Measurements from ENCODE around the gene ABHD12B. TPM values are rescaled to one million over a fixed set of nuclear protein-coding genes. Genes with fewer than 3 reads are reported as not detected.

ABHD12B gene
- total RNA-seq, 2 donors from 2014 or later = 0.80 to 55.0 TPM

DNA sequence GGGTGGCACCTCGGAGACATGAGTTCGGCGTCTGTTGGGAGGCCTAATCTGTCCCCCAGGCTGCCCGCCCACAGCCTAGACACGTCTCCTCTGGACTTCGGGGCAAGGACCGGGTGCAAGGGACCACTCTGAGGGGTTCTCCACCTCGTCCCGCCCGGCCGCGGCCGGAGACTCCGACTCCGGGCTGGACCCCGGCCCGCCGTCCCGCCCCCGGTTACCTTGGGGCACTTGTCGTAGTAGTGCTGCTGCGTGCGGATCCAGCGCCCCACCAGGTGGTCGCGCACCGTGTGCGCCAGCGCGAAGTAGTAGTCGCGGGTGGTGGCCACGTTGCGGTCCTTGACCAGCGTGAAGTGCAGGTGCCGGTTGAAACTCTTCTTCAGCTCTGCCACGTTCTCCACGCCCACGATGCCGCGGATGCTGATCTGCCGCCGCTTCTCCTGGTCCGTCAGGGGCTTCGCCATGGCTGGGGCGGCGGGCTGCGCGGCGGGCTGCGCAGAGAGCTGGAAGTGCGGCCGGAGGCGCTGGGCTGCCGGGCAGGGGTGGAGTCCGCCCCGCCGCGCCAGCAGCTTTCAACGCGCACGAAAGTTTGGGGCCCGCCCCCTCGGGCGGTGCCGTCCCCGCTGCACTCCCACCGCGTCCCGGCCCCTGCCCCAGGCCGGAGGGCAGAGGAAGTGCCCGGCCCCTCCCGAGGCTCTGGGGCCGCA is 72.2 kb downstream of the ABHD12B start, which contains the start of gene PYGL:
TSS of gene PYGL (minus strand) at position 541 of the 704 bp plus-strand sequence. CDS start at position 461, 80 bp downstream.
- peaks cover 6% of the 10 kb centered on the region for H3K36me3 Mint-ChIP-seq (ENCODE audit: low read depth)
- Histone ChIP-seq H3K4me3 (ENCODE audit: low read length) (peak within 1 kb of the TSS; percentile 90), H3K4me1 (ENCODE audit: control insufficient read depth, insufficient read depth, low read length) (no peaks in the 10 kb centered on the region), H3K9ac (ENCODE audit: extremely low read depth, low read length, poor library complexity, severe bottlenecking) (peak within 1 kb of the TSS; percentile 55), H3K9me3 (ENCODE audit: control insufficient read depth, low read length) (no peaks in the 10 kb centered on the region), H3K36me3 (ENCODE audit: control insufficient read depth, insufficient read depth, low read length) (no peaks in the 10 kb centered on the region), H3K27me3 (ENCODE audit: control insufficient read depth, insufficient read depth, low read length, poor library complexity, severe bottlenecking) (peaks cover 7% of the 10 kb centered on the region), H3K27ac (ENCODE audit: low read depth, low read length) (no peak within 1 kb of the TSS)
- H3K27me3 Mint-ChIP-seq (ENCODE audit: insufficient read depth) = peaks cover 5% of the 10 kb centered on the region
- 0% methylated on average over 20 to 74 of the region's 74 CpGs for WGBS, 2 experiments (ENCODE audit: insufficient coverage in 1 of 2, insufficient read length in 1 of 2)
- H3K4me3 Mint-ChIP-seq = peak within 1 kb of the TSS; percentile 80
- peak; percentile 91 for DNase-seq
- H3K27ac Mint-ChIP-seq = peak within 1 kb of the TSS; percentile 86
- TF ChIP-seq, protein P1, sequence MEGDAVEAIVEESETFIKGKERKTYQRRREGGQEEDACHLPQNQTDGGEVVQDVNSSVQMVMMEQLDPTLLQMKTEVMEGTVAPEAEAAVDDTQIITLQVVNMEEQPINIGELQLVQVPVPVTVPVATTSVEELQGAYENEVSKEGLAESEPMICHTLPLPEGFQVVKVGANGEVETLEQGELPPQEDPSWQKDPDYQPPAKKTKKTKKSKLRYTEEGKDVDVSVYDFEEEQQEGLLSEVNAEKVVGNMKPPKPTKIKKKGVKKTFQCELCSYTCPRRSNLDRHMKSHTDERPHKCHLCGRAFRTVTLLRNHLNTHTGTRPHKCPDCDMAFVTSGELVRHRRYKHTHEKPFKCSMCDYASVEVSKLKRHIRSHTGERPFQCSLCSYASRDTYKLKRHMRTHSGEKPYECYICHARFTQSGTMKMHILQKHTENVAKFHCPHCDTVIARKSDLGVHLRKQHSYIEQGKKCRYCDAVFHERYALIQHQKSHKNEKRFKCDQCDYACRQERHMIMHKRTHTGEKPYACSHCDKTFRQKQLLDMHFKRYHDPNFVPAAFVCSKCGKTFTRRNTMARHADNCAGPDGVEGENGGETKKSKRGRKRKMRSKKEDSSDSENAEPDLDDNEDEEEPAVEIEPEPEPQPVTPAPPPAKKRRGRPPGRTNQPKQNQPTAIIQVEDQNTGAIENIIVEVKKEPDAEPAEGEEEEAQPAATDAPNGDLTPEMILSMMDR (conservative IDR thresholded peaks at IDR 0.05) = no peak
- H3K9me3 Mint-ChIP-seq = peaks cover 6% of the 10 kb centered on the region
- H3K4me1 Mint-ChIP-seq = peaks cover 3% of the 10 kb centered on the region

DNA sequence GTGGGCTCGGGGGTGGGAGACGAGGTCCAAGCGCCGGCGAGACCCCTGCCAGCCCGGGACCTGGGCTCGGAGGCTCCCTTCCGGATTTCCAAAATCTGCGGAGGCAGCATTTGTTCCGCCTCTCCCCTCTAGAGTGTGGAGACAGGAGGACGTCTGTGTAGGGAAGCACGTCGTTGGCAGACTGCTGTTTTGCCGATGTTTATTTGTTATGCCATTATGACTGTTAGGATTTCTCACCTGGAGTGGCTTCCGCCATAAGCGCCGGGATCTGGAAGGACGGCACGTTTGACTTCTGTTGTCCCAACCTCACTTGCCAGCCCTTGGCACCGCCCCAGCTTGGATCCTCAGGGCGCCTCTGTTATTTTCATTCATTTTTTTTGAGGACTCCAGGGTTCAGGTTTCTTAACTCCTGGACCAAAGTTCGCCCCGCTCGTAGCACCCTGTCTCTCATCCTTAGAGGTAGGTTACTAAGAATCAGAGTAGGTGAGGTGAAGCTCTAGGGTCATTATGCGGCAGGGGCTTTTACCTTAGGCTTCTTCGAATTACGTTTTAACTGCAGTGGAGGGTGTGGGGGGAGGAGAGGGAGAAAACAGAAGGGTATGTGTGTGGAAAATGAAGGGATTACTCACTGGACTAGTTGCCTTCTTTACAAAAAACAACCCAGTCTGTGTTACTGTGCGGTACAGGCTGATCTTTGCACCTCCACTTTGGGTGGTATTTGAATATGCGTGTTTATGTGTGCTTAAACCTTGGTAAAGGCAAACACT is 73.0 kb downstream of the ABHD12B start:
- peak overlapping the region; percentile 90 for H3K4me3 ChIP-seq (ENCODE audit: low read length)
- TF ChIP-seq, protein P1 (conservative IDR thresholded peaks at IDR 0.05) = no peak
- peaks cover 7% of the 10 kb centered on the region for H3K27me3 ChIP-seq (ENCODE audit: control insufficient read depth, insufficient read depth, low read length, poor library complexity, severe bottlenecking)
- no peak for DNase-seq
- peaks cover 5% of the 10 kb centered on the region for H3K27me3 Mint-ChIP-seq (ENCODE audit: insufficient read depth)
- peak overlapping the region; percentile 55 for H3K9ac ChIP-seq (ENCODE audit: extremely low read depth, low read length, poor library complexity, severe bottlenecking)
- H3K4me1 Mint-ChIP-seq = peaks cover 3% of the 10 kb centered on the region
- peaks cover 9% of the 10 kb centered on the region for H3K9me3 Mint-ChIP-seq
- no peak overlapping the region for H3K27ac Mint-ChIP-seq
- WGBS, 2 experiments (ENCODE audit: insufficient coverage in 1 of 2, insufficient read length in 1 of 2) = 0 to 10% methylated on average over 4 to 28 of the region's 29 CpGs
- no peaks in the 10 kb centered on the region for H3K36me3 ChIP-seq (ENCODE audit: control insufficient read depth, insufficient read depth, low read length)
- peaks cover 6% of the 10 kb centered on the region for H3K36me3 Mint-ChIP-seq (ENCODE audit: low read depth)
- H3K4me3 Mint-ChIP-seq = peak overlapping the region; percentile 80
- H3K27ac ChIP-seq (ENCODE audit: low read depth, low read length) = no peak overlapping the region
- H3K4me1 ChIP-seq (ENCODE audit: control insufficient read depth, insufficient read depth, low read length) = no peaks in the 10 kb centered on the region
- no peaks in the 10 kb centered on the region for H3K9me3 ChIP-seq (ENCODE audit: control insufficient read depth, low read length)

DNA sequence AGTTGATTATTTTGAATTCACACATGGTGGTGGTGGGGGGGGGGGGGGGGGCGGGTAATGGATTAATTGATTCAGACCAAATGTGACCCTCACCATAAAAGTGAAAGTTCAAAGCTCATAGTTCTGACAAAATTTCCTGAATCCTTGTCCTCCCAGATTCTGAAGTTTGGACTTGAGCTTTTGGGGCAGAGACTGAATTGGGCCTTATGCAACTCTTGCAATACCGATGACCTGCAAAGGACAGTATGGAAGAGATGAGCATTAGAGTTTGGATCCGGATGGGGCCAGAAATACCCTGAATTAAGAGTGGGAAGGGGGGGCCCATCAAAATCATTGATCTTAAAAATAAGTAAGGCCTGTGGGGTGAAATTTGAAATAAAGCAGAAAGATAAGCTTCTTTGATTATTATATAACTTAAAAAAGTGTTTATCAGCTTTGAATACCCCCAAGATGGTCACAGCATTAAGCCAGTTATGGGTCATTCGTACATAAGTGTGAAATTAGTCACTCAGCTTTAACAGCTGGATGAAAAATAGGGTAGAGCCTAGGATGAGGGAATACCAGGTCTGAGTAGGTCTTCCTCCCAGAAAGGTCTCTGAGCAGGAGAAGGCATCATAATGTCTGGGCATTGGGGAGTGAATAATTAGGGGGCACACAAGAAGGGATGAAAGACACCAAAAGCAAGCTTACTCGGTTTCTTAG is 74.5 kb downstream of the ABHD12B start:
- Mint-ChIP-seq H3K9me3 (peaks cover 9% of the 10 kb centered on the region), H3K4me1 (peaks cover 3% of the 10 kb centered on the region), H3K27ac (no peak overlapping the region), H3K27me3 (ENCODE audit: insufficient read depth) (peaks cover 5% of the 10 kb centered on the region), H3K36me3 (ENCODE audit: low read depth) (peaks cover 6% of the 10 kb centered on the region), H3K4me3 (no peak overlapping the region)
- 90 to 92% methylated on average over 3 to 4 of the region's 5 CpGs for WGBS, 2 experiments (ENCODE audit: insufficient coverage in 1 of 2, insufficient read length in 1 of 2)
- Histone ChIP-seq H3K9me3 (ENCODE audit: control insufficient read depth, low read length) (no peaks in the 10 kb centered on the region), H3K9ac (ENCODE audit: extremely low read depth, low read length, poor library complexity, severe bottlenecking) (no peak overlapping the region), H3K36me3 (ENCODE audit: control insufficient read depth, insufficient read depth, low read length) (no peaks in the 10 kb centered on the region), H3K27ac (ENCODE audit: low read depth, low read length) (no peak overlapping the region), H3K4me1 (ENCODE audit: control insufficient read depth, insufficient read depth, low read length) (no peaks in the 10 kb centered on the region), H3K4me3 (ENCODE audit: low read length) (no peak overlapping the region), H3K27me3 (ENCODE audit: control insufficient read depth, insufficient read depth, low read length, poor library complexity, severe bottlenecking) (peaks cover 7% of the 10 kb centered on the region)
- TF ChIP-seq, protein P1 (conservative IDR thresholded peaks at IDR 0.05) = no peak
- DNase-seq = no peak

All from endodermal cell (in vitro differentiated cells).